B cell (primary cell): ENCODE data around the gene ALKBH8. TPM values are rescaled to one million over a fixed set of nuclear protein-coding genes. Genes with fewer than 3 reads are reported as not detected.

ENCODE experiments used
- ATAC-seq: fragments of 200-7000 bp; cut with Tn5 transposase; one replicate; pipeline ENCODE4 v1.10.0; 2021; ENCODE audit warnings: low read depth, mild to moderate bottlenecking, moderate number of reproducible peaks, moderate library complexity
- CTCF ChIA-PET: fragments of 350-600 bp; sonication (Branson Sonifier 250); formaldehyde crosslinking; loops from one replicate; lab custom pipeline; 2021; ENCODE audit warnings: antibody characterized with exemption, inconsistent platforms; lab: Charles Lee
- POLR2A ChIA-PET: fragments of 350-600 bp; sonication (Branson Sonifier 250); formaldehyde crosslinking; loops from one replicate; lab custom pipeline; 2021; ENCODE audit warnings: antibody characterized with exemption; lab: Charles Lee
- DNase-seq: peaks from one replicate; pipeline ENCODE4 v3.0.0; 2013
- H2AFZ ChIP-seq: 2 replicates; pipeline ENCODE4 v1.6.1; 2012; ENCODE audit warnings: mild to moderate bottlenecking, low read depth, low read length; ENCODE audit not compliant: insufficient read depth, poor library complexity, severe bottlenecking
- H3K27ac ChIP-seq, 2 donors: 1 replicate in 1 of 2; 2 replicates in 1 of 2; pipeline ENCODE4 v1.5.1; 2012 to 2013; ENCODE audit warnings: low read length in 2 of 2, mild to moderate bottlenecking in 2 of 2, moderate library complexity in 1 of 2
- H3K27me3 ChIP-seq, 4 experiments: fragments of 200-600 bp in 1 of 4; sonication (generic) in 1 of 4; replicated peaks in 1 of 4; 1 replicate in 2 of 4; 2 replicates in 2 of 4; pipeline versions ENCODE4 v1.6.1 to v1.7.0; 2013 to 2016; ENCODE audit warnings: low read length in 3 of 4, mild to moderate bottlenecking in 2 of 4, mixed read lengths in 1 of 4, moderate library complexity in 1 of 4; ENCODE audit not compliant: insufficient read depth in 4 of 4, control insufficient read depth in 3 of 4; ENCODE audit errors: control extremely low read depth in 1 of 4
- H3K36me3 ChIP-seq, 2 experiments: replicated peaks in 1 of 2; 1 replicate in 1 of 2; 2 replicates in 1 of 2; pipeline versions ENCODE4 v1.6.1 to v1.7.1; 2013; ENCODE audit warnings: low read length in 1 of 2; ENCODE audit not compliant: insufficient read depth in 2 of 2, control insufficient read depth in 1 of 2; ENCODE audit errors: control extremely low read depth in 1 of 2, extremely low read depth in 1 of 2
- H3K4me1 ChIP-seq, 2 donors: fragments of 200-600 bp in 1 of 2; sonication (generic) in 1 of 2; 1 replicate in 1 of 2; 2 replicates in 1 of 2; pipeline versions ENCODE4 v1.5.1 to v1.6.1; 2013 to 2017; ENCODE audit warnings: low read length in 2 of 2; ENCODE audit not compliant: control insufficient read depth in 2 of 2, insufficient read depth in 2 of 2
- H3K4me2 ChIP-seq: replicated peaks from 2 replicates; pipeline ENCODE3; 2012; ENCODE audit warnings: mild to moderate bottlenecking, low read depth, low read length; ENCODE audit not compliant: poor library complexity, severe bottlenecking
- H3K4me3 ChIP-seq, 5 experiments: fragments of 200-600 bp in 1 of 5; sonication (generic) in 1 of 5; 1 replicate in 3 of 5; 2 replicates in 2 of 5; pipeline versions ENCODE4 v1.5.1 to v1.7.0; 2011 to 2016; ENCODE audit warnings: low read length in 4 of 5, mild to moderate bottlenecking in 4 of 5, low read depth in 2 of 5, control low read depth in 1 of 5, moderate library complexity in 1 of 5; ENCODE audit not compliant: insufficient read depth in 1 of 5; ENCODE audit errors: control extremely low read depth in 1 of 5, extremely low read depth in 1 of 5
- H3K79me2 ChIP-seq: fragments of 200-600 bp; sonication (generic); one replicate; pipeline ENCODE4 v1.6.0; 2016; ENCODE audit warnings: low read length; ENCODE audit not compliant: control insufficient read depth, insufficient read depth
- H3K9ac ChIP-seq: fragments of 200-600 bp; sonication (generic); 2 replicates; pipeline ENCODE4 v1.6.1; 2017; ENCODE audit warnings: mild to moderate bottlenecking, low read length, moderate library complexity
- H3K9me3 ChIP-seq, 3 donors: one replicate each; pipeline versions ENCODE4 v1.6.1 to v1.7.1; 2013; ENCODE audit warnings: low read length in 2 of 3; ENCODE audit not compliant: control insufficient read depth in 2 of 3, insufficient read depth in 1 of 3; ENCODE audit errors: control extremely low read depth in 1 of 3
- H4K20me1 ChIP-seq: 2 replicates; pipeline ENCODE4 v1.6.0; 2012; ENCODE audit warnings: mild to moderate bottlenecking, low read length; ENCODE audit not compliant: insufficient read depth, control insufficient read depth, poor library complexity, severe bottlenecking
- H3K27ac Mint-ChIP-seq: one replicate; pipeline ENCODE4 v1.8.0; 2021; ENCODE audit warnings: mixed read lengths
- H3K27me3 Mint-ChIP-seq: one replicate; pipeline ENCODE4 v1.8.0; 2021; ENCODE audit warnings: mixed read lengths
- H3K4me1 Mint-ChIP-seq: one replicate; pipeline ENCODE4 v1.8.0; 2021; ENCODE audit warnings: mixed read lengths
- H3K4me3 Mint-ChIP-seq: one replicate; pipeline ENCODE4 v1.8.0; 2021; ENCODE audit warnings: mixed read lengths
- H3K9me3 Mint-ChIP-seq: one replicate; pipeline ENCODE4 v1.8.0; 2022; ENCODE audit warnings: mixed read lengths; ENCODE audit not compliant: insufficient read depth
- EZH2 ChIP-seq: IDR thresholded peaks from 2 replicates; pipeline ENCODE4 v1.6.1; 2012; ENCODE audit warnings: borderline replicate concordance, low read depth, mild to moderate bottlenecking, moderate library complexity, low read length; ENCODE audit not compliant: insufficient read depth, poor library complexity, severe bottlenecking
- WGBS: methylation state at CpG from one replicate; pipeline ENCODE4 v1.1.5; 2013; ENCODE audit warnings: missing lambda C conversion rate; ENCODE audit not compliant: insufficient coverage; 5-methylcytosine and 5-hydroxymethylcytosine counted together
- intact Hi-C: fragments of 100-400 bp; cut with micrococcal nuclease; formaldehyde crosslinking; loops from one replicate; pipeline ENCODE4 v1.10.0; 2022
- polyA plus RNA-seq: library from polyadenylated mRNA; depleted of rRNA; stranded (reverse); fragments of >200 nt; gene quantifications from 2 replicates; pipeline ENCODE4 v1.2.3, GENCODE V29; 2012
- total RNA-seq, 2 donors: library from RNA; stranded (reverse); fragments of 120-200 nt in 1 of 2; gene quantifications; 1 replicate in 1 of 2; 2 replicates in 1 of 2; pipeline versions ENCODE4 v1.2.3 to v1.2.4, GENCODE V29; 2013 to 2022
- TF ChIP-seq, protein P1 (sequence below): fragments of 200-600 bp; IDR thresholded peaks from one replicate; pipeline ENCODE4 v1.8.0; 2022; ENCODE audit warnings: antibody characterized with exemption, mild to moderate bottlenecking

The ALKBH8 gene
- total and polyA plus RNA-seq, 2 donors (not counting 1 experiment from before 2014, with no cell fraction given), result 4.0 to 13.3 TPM

DNA sequence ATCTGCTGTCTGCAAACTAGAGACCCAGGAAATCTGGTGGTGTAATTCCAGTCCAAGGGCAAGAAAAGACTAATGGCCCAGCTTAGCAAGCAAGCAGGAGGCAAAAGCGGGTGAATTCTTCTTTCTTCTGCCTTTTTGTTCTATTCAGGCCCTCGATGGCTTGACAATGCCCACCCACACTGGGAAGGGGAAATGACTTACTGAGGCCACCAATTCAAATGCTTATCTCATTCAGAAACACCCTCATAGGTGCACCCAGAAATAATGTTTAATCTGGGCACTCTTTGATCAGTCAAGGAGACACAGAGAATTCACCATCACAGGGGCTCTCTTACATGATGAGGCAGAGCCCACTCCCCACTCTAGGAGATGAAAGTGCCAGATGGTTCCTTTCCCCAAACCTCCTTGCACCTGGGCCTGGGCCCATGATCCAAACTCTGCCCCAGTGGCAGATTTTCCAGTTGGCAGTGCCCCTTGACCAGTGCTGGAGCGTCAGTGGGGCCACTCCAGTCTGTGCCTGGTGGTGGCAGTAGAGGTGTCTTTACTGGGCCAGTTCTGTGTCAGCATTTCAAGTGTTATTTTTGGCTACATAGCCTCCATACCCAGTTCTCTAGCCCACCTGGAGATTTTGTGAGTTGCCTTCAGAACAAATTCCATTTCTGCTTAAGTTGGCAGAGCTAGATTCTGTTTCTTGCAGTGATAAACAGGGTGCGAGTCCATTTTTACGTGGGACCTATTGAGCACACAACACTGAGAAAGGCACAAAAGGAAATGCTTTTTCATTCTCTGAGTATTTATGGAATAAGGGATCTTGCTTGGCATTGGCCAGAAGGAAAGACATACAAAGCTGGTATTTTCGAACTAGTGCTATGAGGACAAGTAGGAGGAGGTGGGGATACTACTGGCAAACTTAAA is 32.9 kb upstream of the ALKBH8 start:
- H3K4me1 Mint-ChIP-seq, result no peaks in the 10 kb centered on the region
- H3K9ac ChIP-seq, result no peak overlapping the region
- H4K20me1 ChIP-seq, result no peaks in the 10 kb centered on the region
- POLR2A ChIA-PET, result no interaction called here
- no peak overlapping the region for H3K27ac ChIP-seq
- H3K9me3 Mint-ChIP-seq, result no peaks in the 10 kb centered on the region
- no peaks in the 10 kb centered on the region for H3K4me1 ChIP-seq
- H3K36me3 ChIP-seq, result no peaks in the 10 kb centered on the region
- H2AFZ ChIP-seq, result no peak overlapping the region
- H3K27me3 Mint-ChIP-seq, result peaks cover 54% of the 10 kb centered on the region
- H3K4me2 ChIP-seq, result no peak overlapping the region
- CTCF ChIA-PET, result interaction anchor here (2.1 kb wide), 1 partner anchor 10 kb away, joined by 5 read pairs; no protein-coding TSS in a partner anchor
- 76% methylated on average over 5 of the region's 6 CpGs for WGBS
- no peak overlapping the region for H3K27ac Mint-ChIP-seq
- DNase-seq (no peak), ATAC-seq (no peak)
- H3K4me3 Mint-ChIP-seq, result no peak overlapping the region
- H3K79me2 ChIP-seq, result no peaks in the 10 kb centered on the region
- no peak for TF ChIP-seq EZH2
- TF ChIP-seq, protein P1, sequence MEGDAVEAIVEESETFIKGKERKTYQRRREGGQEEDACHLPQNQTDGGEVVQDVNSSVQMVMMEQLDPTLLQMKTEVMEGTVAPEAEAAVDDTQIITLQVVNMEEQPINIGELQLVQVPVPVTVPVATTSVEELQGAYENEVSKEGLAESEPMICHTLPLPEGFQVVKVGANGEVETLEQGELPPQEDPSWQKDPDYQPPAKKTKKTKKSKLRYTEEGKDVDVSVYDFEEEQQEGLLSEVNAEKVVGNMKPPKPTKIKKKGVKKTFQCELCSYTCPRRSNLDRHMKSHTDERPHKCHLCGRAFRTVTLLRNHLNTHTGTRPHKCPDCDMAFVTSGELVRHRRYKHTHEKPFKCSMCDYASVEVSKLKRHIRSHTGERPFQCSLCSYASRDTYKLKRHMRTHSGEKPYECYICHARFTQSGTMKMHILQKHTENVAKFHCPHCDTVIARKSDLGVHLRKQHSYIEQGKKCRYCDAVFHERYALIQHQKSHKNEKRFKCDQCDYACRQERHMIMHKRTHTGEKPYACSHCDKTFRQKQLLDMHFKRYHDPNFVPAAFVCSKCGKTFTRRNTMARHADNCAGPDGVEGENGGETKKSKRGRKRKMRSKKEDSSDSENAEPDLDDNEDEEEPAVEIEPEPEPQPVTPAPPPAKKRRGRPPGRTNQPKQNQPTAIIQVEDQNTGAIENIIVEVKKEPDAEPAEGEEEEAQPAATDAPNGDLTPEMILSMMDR, result peak; percentile 17
- no peak overlapping the region for H3K4me3 ChIP-seq
- H3K9me3 ChIP-seq, result no peaks in the 10 kb centered on the region
- H3K27me3 ChIP-seq, result peaks cover 0 to 34% (median 15%) of the 10 kb centered on the region in 4 experiments
- intact Hi-C loops, result no loop called here

DNA sequence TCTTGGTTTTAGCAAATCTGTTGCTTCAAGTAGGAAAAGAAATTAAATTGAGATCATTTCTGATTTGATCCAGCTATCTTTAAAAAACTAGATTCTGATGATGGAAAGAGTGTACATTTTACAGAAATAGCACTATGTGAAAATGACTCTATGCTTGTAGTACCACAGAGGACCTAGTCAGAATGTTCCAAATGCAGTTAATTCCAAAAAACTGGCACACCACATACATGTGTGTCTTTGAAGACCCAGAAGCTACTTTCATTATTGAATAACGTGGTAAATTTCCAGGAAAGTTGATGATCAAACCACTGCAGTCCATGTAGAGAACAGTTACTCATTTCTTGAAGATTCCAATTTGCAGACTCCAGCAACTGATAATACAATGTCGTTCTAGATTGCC is 29.2 kb upstream of the ALKBH8 start:
- no peak for TF ChIP-seq EZH2
- peaks cover 0 to 51% (median 46%) of the 10 kb centered on the region in 4 experiments for H3K27me3 ChIP-seq
- Mint-ChIP-seq H3K4me3 (no peak overlapping the region), H3K27ac (no peak overlapping the region), H3K9me3 (no peaks in the 10 kb centered on the region), H3K27me3 (peaks cover 70% of the 10 kb centered on the region), H3K4me1 (peaks cover 25% of the 10 kb centered on the region)
- ChIA-PET POLR2A (no interaction called here), CTCF (interaction anchor here (1.3 to 1.5 kb wide), 2 partner anchors 46 to 48 kb away, joined by 3 to 4 read pairs; no protein-coding TSS in a partner anchor)
- no peaks in the 10 kb centered on the region for H3K36me3 ChIP-seq
- 73% methylated on average over 1 of the region's 2 CpGs for WGBS
- H2AFZ ChIP-seq, result no peak overlapping the region
- intact Hi-C loops, result no loop called here
- H3K4me1 ChIP-seq, result peaks cover 25 to 27% of the 10 kb centered on the region in 2 donors
- no peak overlapping the region for H3K9ac ChIP-seq
- no peak overlapping the region for H3K4me2 ChIP-seq
- H3K27ac ChIP-seq, result no peak overlapping the region
- no peaks in the 10 kb centered on the region for H3K79me2 ChIP-seq
- no peak overlapping the region for H3K4me3 ChIP-seq
- DNase-seq (no peak), ATAC-seq (no peak)
- H3K9me3 ChIP-seq, result peaks cover 0 to 5% (median 0%) of the 10 kb centered on the region in 3 donors
- H4K20me1 ChIP-seq, result no peaks in the 10 kb centered on the region
